Ishikawa (cell line): ENCODE data around the gene CARD11.

Experiments
- CEBPB ChIP-seq: IDR thresholded peaks from 2 replicates; pipeline ENCODE4 v1.6.1; 2012
- CREB1 ChIP-seq: IDR thresholded peaks from 2 replicates; pipeline ENCODE4 v1.6.1; 2012; ENCODE audit warnings: low read depth
- EGR1 ChIP-seq: IDR thresholded peaks from 2 replicates; pipeline ENCODE4 v1.6.1; 2012
- EP300 ChIP-seq: IDR thresholded peaks from 2 replicates; pipeline ENCODE4 v1.6.1; 2012; ENCODE audit warnings: borderline replicate concordance
- FOXM1 ChIP-seq: IDR thresholded peaks from 2 replicates; pipeline ENCODE4 v1.6.1; 2012; ENCODE audit warnings: low read depth, borderline replicate concordance
- RAD21 ChIP-seq: IDR thresholded peaks from 2 replicates; pipeline ENCODE4 v1.6.1; 2012; ENCODE audit warnings: low read depth
- REST ChIP-seq: IDR thresholded peaks from 2 replicates; pipeline ENCODE4 v1.6.1; 2012; ENCODE audit warnings: low read depth, mild to moderate bottlenecking
- TAF1 ChIP-seq: IDR thresholded peaks from 2 replicates; pipeline ENCODE4 v1.6.1; 2012; ENCODE audit warnings: low read depth, mild to moderate bottlenecking
- TEAD4 ChIP-seq: IDR thresholded peaks from 2 replicates; pipeline ENCODE4 v1.6.1; 2012
- YY1 ChIP-seq: IDR thresholded peaks from 2 replicates; pipeline ENCODE4 v1.6.1; 2012; ENCODE audit warnings: low read depth
- ZBTB7A ChIP-seq: IDR thresholded peaks from 2 replicates; pipeline ENCODE4 v1.6.1; 2012; ENCODE audit warnings: low read depth
- TF ChIP-seq, protein P1 (sequence below): IDR thresholded peaks from 2 replicates; pipeline ENCODE4 v1.6.1; 2012
- TF ChIP-seq, protein P2 (sequence below): IDR thresholded peaks from 2 replicates; pipeline ENCODE4 v1.6.1; 2012

DNA sequence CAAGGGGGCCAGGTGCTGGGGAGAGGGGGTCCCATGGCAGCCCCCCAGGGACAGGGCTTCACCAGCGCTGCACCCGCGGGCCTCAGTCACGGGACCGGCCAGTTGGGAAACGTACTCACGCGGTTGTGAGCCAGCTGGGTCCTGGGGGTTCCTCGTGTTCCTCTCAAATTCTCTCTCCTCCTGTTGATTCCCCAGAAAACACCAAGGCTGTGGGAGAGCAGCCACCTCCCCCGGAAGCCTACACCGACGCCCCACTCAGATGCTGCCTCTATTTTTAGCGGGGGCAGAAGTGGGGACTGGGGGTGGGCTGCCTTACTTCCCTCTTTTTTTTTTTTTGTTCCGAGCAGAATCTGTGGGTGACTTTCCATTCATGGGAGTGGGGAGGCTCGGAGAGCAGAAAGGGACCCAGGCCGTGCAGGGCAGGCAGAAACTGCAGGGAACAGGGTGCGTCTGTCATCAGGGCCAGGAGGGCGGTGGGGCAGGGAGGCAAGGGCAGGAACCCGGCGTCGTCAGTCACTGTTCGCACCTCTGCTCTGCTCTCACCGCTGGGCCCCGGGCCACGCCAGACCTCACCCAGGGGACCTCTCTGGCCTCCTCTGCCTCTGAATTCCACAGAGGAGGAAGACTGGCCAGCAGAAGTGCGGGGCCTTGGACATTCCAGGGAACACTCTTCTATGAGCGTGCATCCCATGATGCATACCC, 63.1 kb downstream of the CARD11 start:
- TF ChIP-seq REST (no peak), EP300 (no peak), RAD21 (no peak), CEBPB (no peak), TEAD4 (no peak), EGR1 (no peak), YY1 (no peak), TAF1 (no peak), ZBTB7A (no peak), CREB1 (no peak), FOXM1 (no peak)
- TF ChIP-seq, protein P1, sequence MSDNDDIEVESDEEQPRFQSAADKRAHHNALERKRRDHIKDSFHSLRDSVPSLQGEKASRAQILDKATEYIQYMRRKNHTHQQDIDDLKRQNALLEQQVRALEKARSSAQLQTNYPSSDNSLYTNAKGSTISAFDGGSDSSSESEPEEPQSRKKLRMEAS = no peak
- TF ChIP-seq, protein P2, sequence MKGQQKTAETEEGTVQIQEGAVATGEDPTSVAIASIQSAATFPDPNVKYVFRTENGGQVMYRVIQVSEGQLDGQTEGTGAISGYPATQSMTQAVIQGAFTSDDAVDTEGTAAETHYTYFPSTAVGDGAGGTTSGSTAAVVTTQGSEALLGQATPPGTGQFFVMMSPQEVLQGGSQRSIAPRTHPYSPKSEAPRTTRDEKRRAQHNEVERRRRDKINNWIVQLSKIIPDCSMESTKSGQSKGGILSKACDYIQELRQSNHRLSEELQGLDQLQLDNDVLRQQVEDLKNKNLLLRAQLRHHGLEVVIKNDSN = no peak
